ENCODE measurements around the gene RIN1. TPM values are rescaled to one million over a fixed set of nuclear protein-coding genes. Genes with fewer than 3 reads are reported as not detected.

Gene RIN1
- total and polyA plus RNA-seq, 2 donors (not counting 3 experiments of a cell fraction or from before 2014, with no cell fraction given), result 4.4 to 10.2 TPM

- H3K4me3 ChIP-seq (replicated peaks in 1 of 3; ENCODE audit: insufficient read depth in 1 of 3, low read depth in 1 of 3, low read length in 3 of 3), result no peak overlapping the region
- no peaks in the 10 kb centered on the region for H3K79me2 ChIP-seq (ENCODE audit: control insufficient read depth, insufficient read depth, low read length)
- peaks cover 5 to 7% of the 10 kb centered on the region in 2 experiments for H3K27me3 ChIP-seq (ENCODE audit: control insufficient read depth in 2 of 2, insufficient read depth in 2 of 2, low read length in 2 of 2)
- no peaks in the 10 kb centered on the region for H3K9me3 ChIP-seq (replicated peaks; ENCODE audit: control insufficient read depth, insufficient read depth, low read length)
- CTCF ChIA-PET, result interaction anchor here (9.5 kb wide), 1 partner anchor 14 kb away, joined by 225 read pairs; the partner anchor contains the start of gene RIN1
- POLR2A ChIA-PET, result no interaction called here
- no TSS peak for BruUV-seq (replicated peaks)
- TF ChIP-seq EZH2 (IDR thresholded peaks at IDR 0.05; ENCODE audit: borderline replicate concordance, low read depth, low read length, severe bottlenecking), result no peak
- TF ChIP-seq POLR2AphosphoS5 (IDR thresholded peaks at IDR 0.05; ENCODE audit: insufficient read depth, low read depth, low read length), result no peak
- TF ChIP-seq, protein P1, sequence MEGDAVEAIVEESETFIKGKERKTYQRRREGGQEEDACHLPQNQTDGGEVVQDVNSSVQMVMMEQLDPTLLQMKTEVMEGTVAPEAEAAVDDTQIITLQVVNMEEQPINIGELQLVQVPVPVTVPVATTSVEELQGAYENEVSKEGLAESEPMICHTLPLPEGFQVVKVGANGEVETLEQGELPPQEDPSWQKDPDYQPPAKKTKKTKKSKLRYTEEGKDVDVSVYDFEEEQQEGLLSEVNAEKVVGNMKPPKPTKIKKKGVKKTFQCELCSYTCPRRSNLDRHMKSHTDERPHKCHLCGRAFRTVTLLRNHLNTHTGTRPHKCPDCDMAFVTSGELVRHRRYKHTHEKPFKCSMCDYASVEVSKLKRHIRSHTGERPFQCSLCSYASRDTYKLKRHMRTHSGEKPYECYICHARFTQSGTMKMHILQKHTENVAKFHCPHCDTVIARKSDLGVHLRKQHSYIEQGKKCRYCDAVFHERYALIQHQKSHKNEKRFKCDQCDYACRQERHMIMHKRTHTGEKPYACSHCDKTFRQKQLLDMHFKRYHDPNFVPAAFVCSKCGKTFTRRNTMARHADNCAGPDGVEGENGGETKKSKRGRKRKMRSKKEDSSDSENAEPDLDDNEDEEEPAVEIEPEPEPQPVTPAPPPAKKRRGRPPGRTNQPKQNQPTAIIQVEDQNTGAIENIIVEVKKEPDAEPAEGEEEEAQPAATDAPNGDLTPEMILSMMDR (IDR thresholded peaks at IDR 0.05; ENCODE audit: extremely low read depth in 1 of 2, insufficient read depth in 1 of 2, low read depth in 1 of 2, low read length in 2 of 2), result no peak
- no peak for TF ChIP-seq MYC (IDR thresholded peaks at IDR 0.05; ENCODE audit: low read depth, low read length)
- no peak for TF ChIP-seq FOS (IDR thresholded peaks at IDR 0.05; ENCODE audit: borderline replicate concordance, insufficient read depth, low read length)
- no peak for TF ChIP-seq MAX (IDR thresholded peaks at IDR 0.05; ENCODE audit: insufficient read depth, insufficient read length)
- no peak for TF ChIP-seq POLR2A (IDR thresholded peaks at IDR 0.05; ENCODE audit: low read depth, low read length)
- no peak for TF ChIP-seq JUN (IDR thresholded peaks at IDR 0.05; ENCODE audit: borderline replicate concordance, insufficient read depth, insufficient read length, low read depth)
- TF ChIP-seq GATA2 (IDR thresholded peaks at IDR 0.05; ENCODE audit: insufficient read depth, insufficient read length, low read depth, low read length), result no peak
- no peak overlapping the region for H2AFZ ChIP-seq (ENCODE audit: low read depth, low read length)
- no peak overlapping the region for H3K9ac ChIP-seq (replicated peaks; ENCODE audit: extremely low read depth, insufficient read depth, low read length)
- FAIRE-seq (no peak), DNase-seq (ENCODE audit: low read depth, low spot score) (no peak)
- no peaks in the 10 kb centered on the region for H3K36me3 ChIP-seq (ENCODE audit: control insufficient read depth in 2 of 2, extremely low read depth in 1 of 2, insufficient read depth in 2 of 2, low read length in 2 of 2)
- H4K20me1 ChIP-seq (replicated peaks; ENCODE audit: control insufficient read depth, extremely low read depth, insufficient read depth, low read length), result no peaks in the 10 kb centered on the region
- no peak overlapping the region for H3K27ac ChIP-seq (ENCODE audit: insufficient read depth, low read depth, low read length)
- no peak overlapping the region for H3K4me2 ChIP-seq (ENCODE audit: insufficient read depth, low read length)
- dilution Hi-C loops (cut with MboI; ENCODE audit: extremely low pct_ligation_motif_present, low sequenced_read_pairs) (no loop called here), intact Hi-C loops (cut with micrococcal nuclease) (no loop called here)
- H3K4me1 ChIP-seq (ENCODE audit: control insufficient read depth, extremely low read depth, insufficient read depth, low read length), result no peaks in the 10 kb centered on the region
- no peaks in the 10 kb centered on the region for H3K9me1 ChIP-seq (replicated peaks; ENCODE audit: control insufficient read depth, extremely low read depth, insufficient read depth, low read length)
Observed at GRCh38 chr11:66318600-66318970, 17.6 kb downstream of the RIN1 start.

Measured in endothelial cell of umbilical vein (primary cell).